ENCODE measurements around the gene TSPAN2.

Gene TSPAN2

DNA sequence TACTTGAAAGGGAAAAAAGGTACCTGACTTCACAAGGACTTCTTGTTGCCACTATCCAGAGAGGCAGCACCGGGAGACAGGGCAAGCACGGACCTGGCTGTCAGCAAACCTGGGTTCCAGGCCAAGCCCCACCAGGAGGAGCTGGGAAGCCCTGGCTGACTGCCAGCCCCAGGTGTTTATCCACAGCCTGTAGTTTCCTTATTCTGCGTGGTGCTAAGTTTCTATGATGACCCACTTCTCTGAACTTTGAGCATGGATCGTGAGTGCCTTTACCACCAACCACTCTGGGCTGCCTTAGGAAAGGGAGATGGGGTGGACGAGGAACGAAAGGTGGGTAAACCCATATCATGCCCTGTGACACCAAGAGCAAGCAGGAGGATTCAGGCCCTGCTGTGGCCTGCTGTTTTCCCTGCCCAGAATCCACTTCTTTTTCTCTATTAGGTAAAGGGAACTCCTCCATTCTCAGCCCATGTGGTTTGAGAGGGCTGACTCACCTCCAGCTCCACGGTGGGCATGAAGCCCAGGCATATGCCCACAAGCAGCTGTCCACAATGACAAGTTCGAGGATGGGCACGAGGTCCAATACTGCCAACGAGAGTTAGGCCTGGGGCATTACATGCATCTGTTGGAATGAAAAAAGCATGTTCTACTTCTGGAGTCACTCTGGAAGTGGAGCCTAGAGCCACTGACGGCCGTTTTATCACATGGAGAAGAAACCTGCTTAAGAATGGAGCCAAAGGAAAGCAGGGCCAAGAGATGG is 20.3 kb downstream of the TSPAN2 start:
- H3K4me3 ChIP-seq (ENCODE audit: low read length): no peak overlapping the region
- no peak for TF ChIP-seq EZH2phosphoT487 (IDR thresholded peaks at IDR 0.05; ENCODE audit: low read depth)
- H4K20me1 ChIP-seq (ENCODE audit: insufficient read depth, low read length): no peaks in the 10 kb centered on the region
- no peaks in the 10 kb centered on the region for H3K9me3 ChIP-seq (ENCODE audit: insufficient read depth, low read length)
- H3K4me2 ChIP-seq (ENCODE audit: low read length): no peak overlapping the region
- H2AFZ ChIP-seq (ENCODE audit: low read depth, low read length): no peak overlapping the region
- no peaks in the 10 kb centered on the region; the same call in 1 of the 2 replicates for H3K4me1 ChIP-seq (ENCODE audit: low read length)
- no peak overlapping the region for H3K27ac ChIP-seq (ENCODE audit: low read length)
- H3K27me3 ChIP-seq (ENCODE audit: low read depth, low read length): no peaks in the 10 kb centered on the region
- no peak overlapping the region for H3K9ac ChIP-seq (ENCODE audit: low read length)
- H3K79me2 ChIP-seq (ENCODE audit: low read length): no peaks in the 10 kb centered on the region
- no peaks in the 10 kb centered on the region for H3K36me3 ChIP-seq (replicated peaks; ENCODE audit: low read depth, low read length)

- Histone ChIP-seq H2AFZ (ENCODE audit: low read depth, low read length) (no peak overlapping the region), H3K4me1 (ENCODE audit: low read length) (no peaks in the 10 kb centered on the region; the same call in 1 of the 2 replicates), H3K4me2 (ENCODE audit: low read length) (no peak overlapping the region), H3K9me3 (ENCODE audit: insufficient read depth, low read length) (no peaks in the 10 kb centered on the region), H3K9ac (ENCODE audit: low read length) (no peak overlapping the region), H3K27me3 (ENCODE audit: low read depth, low read length) (no peaks in the 10 kb centered on the region), H4K20me1 (ENCODE audit: insufficient read depth, low read length) (no peaks in the 10 kb centered on the region), H3K4me3 (ENCODE audit: low read length) (no peak overlapping the region), H3K79me2 (ENCODE audit: low read length) (no peaks in the 10 kb centered on the region), H3K36me3 (replicated peaks; ENCODE audit: low read depth, low read length) (no peaks in the 10 kb centered on the region), H3K27ac (ENCODE audit: low read length) (no peak overlapping the region)
- TF ChIP-seq EZH2phosphoT487 (IDR thresholded peaks at IDR 0.05; ENCODE audit: low read depth): no peak
- TF ChIP-seq, protein P1, sequence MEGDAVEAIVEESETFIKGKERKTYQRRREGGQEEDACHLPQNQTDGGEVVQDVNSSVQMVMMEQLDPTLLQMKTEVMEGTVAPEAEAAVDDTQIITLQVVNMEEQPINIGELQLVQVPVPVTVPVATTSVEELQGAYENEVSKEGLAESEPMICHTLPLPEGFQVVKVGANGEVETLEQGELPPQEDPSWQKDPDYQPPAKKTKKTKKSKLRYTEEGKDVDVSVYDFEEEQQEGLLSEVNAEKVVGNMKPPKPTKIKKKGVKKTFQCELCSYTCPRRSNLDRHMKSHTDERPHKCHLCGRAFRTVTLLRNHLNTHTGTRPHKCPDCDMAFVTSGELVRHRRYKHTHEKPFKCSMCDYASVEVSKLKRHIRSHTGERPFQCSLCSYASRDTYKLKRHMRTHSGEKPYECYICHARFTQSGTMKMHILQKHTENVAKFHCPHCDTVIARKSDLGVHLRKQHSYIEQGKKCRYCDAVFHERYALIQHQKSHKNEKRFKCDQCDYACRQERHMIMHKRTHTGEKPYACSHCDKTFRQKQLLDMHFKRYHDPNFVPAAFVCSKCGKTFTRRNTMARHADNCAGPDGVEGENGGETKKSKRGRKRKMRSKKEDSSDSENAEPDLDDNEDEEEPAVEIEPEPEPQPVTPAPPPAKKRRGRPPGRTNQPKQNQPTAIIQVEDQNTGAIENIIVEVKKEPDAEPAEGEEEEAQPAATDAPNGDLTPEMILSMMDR (IDR thresholded peaks at IDR 0.05; ENCODE audit: low read depth, low read length): no peak
Observed at GRCh38 chr1:115067161-115067859, 22.0 kb downstream of the TSPAN2 start.

- H3K4me2 ChIP-seq (ENCODE audit: low read length): no peak overlapping the region
- H3K79me2 ChIP-seq (ENCODE audit: low read length): no peaks in the 10 kb centered on the region
- no peak overlapping the region for H3K4me3 ChIP-seq (ENCODE audit: low read length)
- no peak for TF ChIP-seq EZH2phosphoT487 (IDR thresholded peaks at IDR 0.05; ENCODE audit: low read depth)
- TF ChIP-seq, protein P1 (IDR thresholded peaks at IDR 0.05; ENCODE audit: low read depth, low read length): no peak
- H4K20me1 ChIP-seq (ENCODE audit: insufficient read depth, low read length): no peaks in the 10 kb centered on the region
- H3K27me3 ChIP-seq (ENCODE audit: low read depth, low read length): no peaks in the 10 kb centered on the region
- no peak overlapping the region for H3K9ac ChIP-seq (ENCODE audit: low read length)
- H3K4me1 ChIP-seq (ENCODE audit: low read length): no peaks in the 10 kb centered on the region
- H3K36me3 ChIP-seq (replicated peaks; ENCODE audit: low read depth, low read length): no peaks in the 10 kb centered on the region
- H3K9me3 ChIP-seq (ENCODE audit: insufficient read depth, low read length): no peaks in the 10 kb centered on the region
- no peak overlapping the region for H3K27ac ChIP-seq (ENCODE audit: low read length)
- no peak overlapping the region for H2AFZ ChIP-seq (ENCODE audit: low read depth, low read length)
Observed at GRCh38 chr1:115065021-115065420, 24.3 kb downstream of the TSPAN2 start.

DNA sequence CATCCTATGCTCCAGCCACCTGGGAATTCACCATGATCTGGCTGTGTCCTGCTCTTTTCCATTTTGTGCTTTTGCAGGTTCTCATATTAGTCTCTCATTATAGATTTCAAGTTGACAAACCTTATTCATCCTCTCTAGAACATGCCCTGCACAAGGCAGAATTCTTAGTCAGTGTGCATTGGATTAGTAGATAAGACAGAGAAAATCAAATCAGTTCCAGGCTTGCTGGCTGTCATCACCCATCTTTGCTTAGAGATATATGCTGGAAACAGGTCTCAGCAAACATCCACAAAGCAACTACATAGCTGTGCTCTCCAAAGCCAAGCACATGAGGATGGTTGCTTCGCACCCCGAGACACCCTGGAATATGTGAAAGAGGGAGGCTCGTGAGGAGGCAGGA is 24.8 kb downstream of the TSPAN2 start:
- TF ChIP-seq, protein P1 (IDR thresholded peaks at IDR 0.05; ENCODE audit: low read depth, low read length): no peak
- no peak for TF ChIP-seq EZH2phosphoT487 (IDR thresholded peaks at IDR 0.05; ENCODE audit: low read depth)

More for the DNA sequence above, 24.8 kb downstream of the TSPAN2 start:
- no peaks in the 10 kb centered on the region for H3K9me3 ChIP-seq (ENCODE audit: insufficient read depth, low read length)
- H3K4me3 ChIP-seq (ENCODE audit: low read length): no peak overlapping the region
- no peaks in the 10 kb centered on the region for H3K36me3 ChIP-seq (replicated peaks; ENCODE audit: low read depth, low read length)
- no peak overlapping the region for H2AFZ ChIP-seq (ENCODE audit: low read depth, low read length)
- H3K4me1 ChIP-seq (ENCODE audit: low read length): no peaks in the 10 kb centered on the region
- H3K9ac ChIP-seq (ENCODE audit: low read length): no peak overlapping the region
- H3K79me2 ChIP-seq (ENCODE audit: low read length): no peaks in the 10 kb centered on the region
- H3K27ac ChIP-seq (ENCODE audit: low read length): no peak overlapping the region
- H3K4me2 ChIP-seq (ENCODE audit: low read length): no peak overlapping the region
- H4K20me1 ChIP-seq (ENCODE audit: insufficient read depth, low read length): no peaks in the 10 kb centered on the region
- no peaks in the 10 kb centered on the region for H3K27me3 ChIP-seq (ENCODE audit: low read depth, low read length)

Data from OCI-LY3 (cell line).